ENCODE results near the gene ZNF77.
"Not testable (repeated sequence)": the region's sequence is repeated elsewhere in the genome, so short reads cannot be mapped to it uniquely, and the experiment has no call there.

The ZNF77 gene

DNA sequence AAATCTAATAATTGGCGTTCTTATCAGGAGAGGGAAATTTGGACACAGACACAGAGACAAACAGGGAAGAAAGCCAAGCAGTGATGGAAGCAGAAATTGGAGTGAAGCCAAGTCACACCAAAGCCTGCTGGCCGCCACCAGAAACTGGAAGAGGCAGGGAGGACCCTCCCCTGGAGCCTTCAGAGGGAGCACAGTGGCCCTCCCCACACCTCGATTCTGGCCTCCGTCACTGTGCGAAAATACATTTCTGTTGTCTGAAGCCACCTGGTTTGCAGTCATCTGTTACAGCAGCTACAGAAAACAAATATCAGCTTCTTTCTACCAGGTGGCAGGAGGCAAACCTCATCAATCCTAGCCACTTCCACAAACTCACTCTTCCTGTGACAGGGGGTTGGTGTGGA lies 24.3 kb upstream of the ZNF77 start:
- DNase-seq: peak; percentile 97

DNA sequence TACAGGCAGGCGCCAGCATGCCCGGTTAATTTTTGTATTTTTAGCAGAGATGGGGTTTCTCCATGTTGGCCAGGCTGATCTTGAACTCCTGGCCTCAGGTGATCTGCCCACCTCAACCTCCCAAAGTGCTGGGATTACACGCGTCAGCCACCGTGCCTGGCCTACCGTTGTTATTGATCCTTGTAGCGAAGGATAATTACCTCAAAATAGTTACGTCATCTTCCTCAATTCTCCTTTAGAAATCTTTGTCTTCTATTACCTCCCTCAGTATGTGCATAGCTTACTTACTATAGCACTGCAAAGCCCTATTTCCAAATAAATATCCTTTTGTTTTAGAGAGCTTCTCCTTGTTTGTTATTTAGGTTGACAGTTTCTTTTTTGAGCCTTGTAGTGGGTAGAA lies 23.2 kb upstream of the ZNF77 start:
- DNase-seq: no peak

- no peak for DNase-seq
Measured at GRCh38 chr19:2964874-2965273, 20.1 kb upstream of the ZNF77 start.

GRCh38 chr19:2963631-2964030 lies 18.9 kb upstream of the ZNF77 start:
- not testable (repeated sequence) for DNase-seq

DNA sequence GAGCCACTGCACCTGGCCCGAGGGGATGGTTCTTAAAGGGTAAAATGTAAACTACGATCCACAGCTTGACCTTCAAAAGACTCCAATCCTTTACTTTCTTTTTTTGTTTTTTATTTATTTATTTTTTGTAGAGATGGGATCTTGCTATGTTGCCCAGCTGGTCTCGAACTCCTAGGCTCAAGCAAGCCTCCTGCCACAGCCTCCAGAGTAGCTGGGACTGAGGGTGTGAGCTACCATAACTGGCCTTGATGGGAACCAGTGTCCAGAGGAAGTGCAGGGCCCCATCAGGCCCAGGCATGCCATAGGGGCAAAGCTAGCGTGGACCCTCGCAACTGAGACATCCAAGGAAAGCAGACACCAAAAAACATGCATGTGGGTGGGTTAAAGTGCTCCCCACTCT lies 18.4 kb upstream of the ZNF77 start:
- DNase-seq: no peak

- peak; percentile 86 for DNase-seq
Measured at GRCh38 chr19:2962018-2962670, 17.4 kb upstream of the ZNF77 start.

DNA sequence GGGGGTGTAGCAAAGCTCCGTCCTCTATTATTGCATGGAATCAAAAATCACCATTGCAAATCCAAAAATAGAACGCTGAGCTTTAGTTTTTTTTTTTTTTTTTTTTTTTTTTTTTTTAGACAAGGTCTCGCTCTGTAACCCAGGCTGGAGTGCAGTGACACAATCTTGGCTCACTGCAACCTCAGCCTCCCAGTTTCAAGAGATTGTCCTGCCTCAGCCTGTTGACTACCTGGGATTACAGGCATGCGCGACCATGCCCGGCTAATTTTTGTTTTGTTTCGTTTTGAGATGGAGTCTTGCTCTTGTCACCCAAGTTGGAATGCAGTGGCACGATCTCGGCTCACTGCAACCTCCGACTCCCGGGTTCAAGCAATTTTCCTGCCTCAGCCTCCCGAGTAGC lies 15.3 kb upstream of the ZNF77 start:
- no peak for DNase-seq

DNA sequence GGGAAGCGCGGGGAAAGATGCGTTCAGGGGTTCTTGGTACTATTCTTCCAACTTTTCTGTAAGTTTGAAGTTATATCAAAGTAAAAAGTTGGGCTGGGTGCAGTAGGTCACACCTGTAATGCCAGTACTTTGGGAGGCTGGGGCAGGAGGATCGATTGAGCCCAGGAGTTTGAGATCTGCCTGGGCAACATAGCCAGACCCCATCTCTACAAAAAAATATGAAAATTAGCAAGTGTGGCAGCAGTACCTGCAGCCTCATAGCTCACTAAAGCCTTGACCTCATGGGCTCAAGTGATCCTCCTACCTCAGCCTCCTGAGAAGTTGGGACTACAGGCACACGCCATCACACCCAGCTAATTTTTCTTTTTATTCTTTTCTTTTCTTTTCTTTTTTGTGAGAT lies 12.4 kb upstream of the ZNF77 start:
- DNase-seq: no peak

DNA sequence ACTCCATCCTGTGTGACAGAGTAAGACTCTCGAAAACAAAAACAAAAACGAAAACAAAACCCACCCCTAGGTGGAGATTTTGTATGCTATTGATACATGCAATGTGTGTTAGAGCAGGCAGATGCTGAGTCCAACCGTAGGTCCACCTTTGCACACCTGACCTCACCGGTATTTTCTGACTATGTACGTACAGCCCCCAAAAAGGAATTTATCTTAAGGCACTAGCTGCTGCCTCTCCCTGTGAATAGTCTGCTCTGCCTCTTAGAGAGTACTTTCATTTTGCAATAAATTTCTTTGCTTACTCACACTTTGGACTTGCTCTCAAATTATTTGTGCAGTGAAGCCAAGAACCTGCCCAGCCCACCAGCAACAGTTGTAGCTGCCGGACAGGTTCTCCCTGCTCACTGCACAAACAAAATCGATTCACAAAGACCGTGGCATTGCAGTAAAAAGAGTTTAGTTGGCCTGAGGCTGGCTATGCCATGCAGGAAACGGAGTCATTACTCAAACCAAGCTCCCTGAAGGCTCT lies 8.2 kb upstream of the ZNF77 start:
- peak; percentile 22 for DNase-seq

- DNase-seq: peak; percentile 99
Measured at GRCh38 chr19:2950286-2951124, 5.7 kb upstream of the ZNF77 start.

DNA sequence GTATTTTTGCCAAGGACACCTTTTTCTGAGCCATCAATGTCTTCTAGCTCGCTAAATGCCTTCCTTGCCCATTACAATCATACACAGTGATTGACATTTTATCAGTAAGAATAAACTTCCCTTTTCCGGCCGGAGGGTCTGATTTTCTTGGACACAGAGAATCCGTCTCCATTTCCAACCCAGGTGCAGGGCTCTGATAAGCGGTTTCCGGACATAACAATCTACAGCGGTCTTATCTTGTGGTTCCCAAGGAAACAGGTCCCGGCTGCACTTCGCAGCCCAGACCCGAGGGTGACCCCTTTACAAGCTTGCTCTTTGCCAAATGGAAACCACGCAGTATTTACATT lies 5.1 kb upstream of the ZNF77 start:
- DNase-seq: no peak

DNA sequence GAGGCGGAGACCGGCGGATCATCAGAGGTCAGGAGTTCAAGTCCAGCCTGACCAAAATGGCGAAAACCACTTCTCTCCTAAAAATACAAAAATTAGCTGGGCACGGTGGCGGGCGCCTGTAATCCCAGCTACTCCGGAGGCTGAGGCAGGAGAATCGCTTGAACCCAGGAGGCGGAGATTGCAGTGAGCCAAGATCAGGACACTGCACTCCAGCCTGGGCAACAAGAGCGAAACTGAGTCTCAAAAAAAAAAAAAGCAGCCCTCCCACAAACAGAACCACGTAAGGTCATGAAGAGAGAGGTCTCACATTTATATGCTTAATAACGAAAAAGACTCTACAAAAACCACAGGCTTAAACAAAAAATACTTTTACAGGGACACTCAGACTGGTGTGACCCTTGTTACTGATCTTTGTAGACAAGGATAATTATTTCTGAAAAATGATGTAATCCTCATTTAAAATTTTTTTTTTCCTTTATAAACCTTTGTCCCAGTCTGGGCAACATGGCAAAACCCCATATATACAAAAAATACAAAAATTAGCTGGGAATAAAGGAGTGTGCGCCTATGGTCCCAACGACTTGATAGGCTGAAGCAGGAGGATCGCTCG lies 909 bp upstream of the ZNF77 start:
- DNase-seq: no peak

DNA sequence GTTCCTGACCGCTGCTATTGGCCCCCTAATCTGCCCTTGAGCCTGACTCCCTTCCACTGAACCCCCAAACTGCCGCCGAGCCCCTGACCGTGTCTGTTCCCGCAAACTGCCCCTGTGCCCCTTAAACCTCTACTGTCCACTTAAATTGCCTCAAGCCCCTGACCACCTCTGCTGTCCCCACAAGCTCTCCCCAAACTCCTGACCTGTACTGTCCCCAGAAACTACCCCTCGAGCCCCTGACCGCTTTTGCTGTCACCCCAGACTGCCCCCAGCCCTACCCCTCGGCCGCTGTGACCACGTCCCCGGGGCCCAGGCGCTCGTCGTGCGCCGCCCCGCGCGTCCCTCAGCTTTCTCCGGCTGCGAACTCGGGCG lies 382 bp downstream of the ZNF77 start:
- DNase-seq: no peak

- DNase-seq: no peak
Measured at GRCh38 chr19:2942928-2943640, 1.7 kb downstream of the ZNF77 start.

DNA sequence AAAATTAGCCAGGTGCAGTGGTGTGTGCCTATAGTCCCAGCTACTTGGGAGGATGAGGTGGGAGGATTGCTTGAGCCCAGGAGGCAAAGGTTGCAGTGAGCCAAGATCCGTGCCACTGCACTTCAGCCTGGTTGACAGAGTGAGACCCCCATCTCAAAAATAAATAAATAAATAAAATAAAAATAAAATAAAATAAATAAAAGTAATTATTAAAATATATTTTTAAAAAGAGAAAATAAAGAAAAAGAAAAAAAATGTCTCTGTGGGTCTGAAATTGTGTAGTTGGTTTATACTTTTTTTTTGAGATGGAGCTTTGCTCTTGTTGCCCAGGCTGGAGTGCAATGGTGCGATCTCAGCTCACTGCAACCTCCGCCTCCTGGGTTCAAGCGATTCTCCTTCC lies 8.9 kb downstream of the ZNF77 start:
- not testable (repeated sequence) for DNase-seq

GRCh38 chr19:2933490-2933910 lies 11.3 kb downstream of the ZNF77 start:
- no peak for DNase-seq

DNA sequence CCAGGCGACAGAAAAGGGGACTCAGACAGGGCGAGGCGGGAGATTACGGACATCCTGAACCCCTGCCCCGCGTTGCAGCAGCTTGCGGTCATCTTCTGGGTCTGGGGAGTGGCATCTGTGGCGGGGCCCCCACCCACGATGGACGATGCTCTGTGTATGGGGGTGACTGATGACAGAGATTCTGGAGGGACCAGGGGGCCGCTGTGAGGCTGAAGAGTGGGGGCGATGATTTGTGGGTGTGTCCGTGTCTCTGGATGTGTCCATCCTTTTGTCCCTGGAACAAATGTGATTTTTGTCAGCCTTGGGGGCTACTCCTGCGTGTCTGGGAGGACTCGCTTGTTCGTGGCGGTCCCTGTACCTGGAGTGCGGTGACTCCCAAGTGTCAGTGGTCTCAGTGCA lies 17.7 kb downstream of the ZNF77 start:
- DNase-seq: no peak

DNA sequence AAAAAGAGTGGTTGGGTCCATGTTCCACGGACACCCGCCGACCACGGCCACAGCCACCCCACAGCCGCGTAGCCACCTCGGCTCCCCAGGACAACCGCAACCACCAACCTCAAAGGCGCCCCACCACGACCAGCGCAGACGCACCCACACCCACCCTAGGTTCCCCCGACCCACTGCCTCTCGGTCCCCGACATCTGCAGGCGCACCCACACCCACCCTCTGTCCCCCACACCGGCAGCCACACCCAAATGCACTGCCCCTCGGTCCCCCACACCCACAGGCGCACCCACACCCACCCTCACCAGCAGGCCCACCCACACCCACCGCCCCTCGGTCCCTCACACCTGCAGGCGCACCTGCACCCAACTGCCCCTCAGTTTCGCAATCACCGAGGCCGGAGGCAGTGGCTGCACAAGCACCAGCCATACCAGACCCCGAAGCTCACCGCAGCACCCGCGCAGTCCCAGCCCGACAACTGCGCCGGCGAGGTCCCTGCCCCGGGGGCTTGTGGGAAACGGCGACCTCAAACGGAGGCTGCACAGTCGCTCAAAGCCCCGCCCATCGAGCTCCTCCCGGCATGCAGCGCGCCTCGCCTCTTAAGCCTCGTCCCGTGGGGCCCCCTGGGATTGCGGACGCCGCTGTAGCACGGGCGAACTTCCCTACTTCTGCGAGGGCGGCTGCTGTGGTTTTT lies 18.3 kb downstream of the ZNF77 start:
- DNase-seq: no peak

- peak; percentile 9 for DNase-seq
Measured at GRCh38 chr19:2923510-2923909, 21.3 kb downstream of the ZNF77 start.

- no peak for DNase-seq
Measured at GRCh38 chr19:2922987-2923386, 21.8 kb downstream of the ZNF77 start.

GRCh38 chr19:2917275-2918184 lies 27.2 kb downstream of the ZNF77 start:
- no peak for DNase-seq

DNA sequence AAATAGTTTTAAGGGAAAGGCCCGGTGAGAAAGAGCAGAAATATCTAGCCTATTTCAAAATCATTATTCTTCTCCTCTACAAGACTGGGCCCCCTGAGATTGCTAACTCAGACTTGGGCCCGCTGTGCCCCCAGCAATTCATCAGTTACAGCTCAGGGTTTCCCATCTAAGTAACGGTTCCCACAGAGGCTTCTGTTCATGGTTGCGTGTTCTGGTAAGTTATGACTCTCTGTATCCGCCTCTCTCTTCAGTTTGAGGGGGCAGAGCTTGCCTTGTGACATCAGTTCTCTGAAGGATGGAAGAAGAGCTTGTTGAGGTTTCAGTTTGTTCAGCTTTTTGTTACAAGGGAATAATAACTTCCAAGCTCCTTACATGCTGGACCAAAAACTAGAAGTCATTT lies 32.5 kb downstream of the ZNF77 start:
- no peak for DNase-seq
